Activated naive CD8-positive, alpha-beta T cell treated with anti-CD3 and anti-CD28 coated beads, Interleukin-2, amount 10 ng/mL, durations not matched to agents 7 days and 5 days (primary cell): ENCODE results near the gene ATOH8. TPM values are rescaled to one million over a fixed set of nuclear protein-coding genes. Genes with fewer than 3 reads are reported as not detected.

Source experiments
- ATAC-seq: fragments of 150-1000 bp; cut with Tn5 transposase; one replicate; pipeline ENCODE4 v1.10.0; 2021; ENCODE audit warnings: low read depth, moderate library complexity
- POLR2A ChIA-PET: fragments of 350-600 bp; sonication (Branson Sonifier 250); formaldehyde crosslinking; loops from one replicate; lab custom pipeline; 2021; ENCODE audit warnings: antibody characterized with exemption; lab: Charles Lee
- DNase-seq: peaks from one replicate; pipeline ENCODE4 v3.0.0; 2021
- H3K27ac Mint-ChIP-seq: one replicate; pipeline ENCODE4 v1.8.0; 2022; ENCODE audit warnings: mild to moderate bottlenecking, mixed read lengths
- H3K27me3 Mint-ChIP-seq: one replicate; pipeline ENCODE4 v1.8.0; 2022; ENCODE audit warnings: mild to moderate bottlenecking, moderate library complexity, mixed read lengths
- H3K36me3 Mint-ChIP-seq: one replicate; pipeline ENCODE4 v1.8.0; 2021; ENCODE audit warnings: mild to moderate bottlenecking, mixed read lengths
- H3K4me1 Mint-ChIP-seq: one replicate; pipeline ENCODE4 v1.8.0; 2021; ENCODE audit warnings: mixed read lengths
- H3K4me3 Mint-ChIP-seq: one replicate; pipeline ENCODE4 v1.8.0; 2022; ENCODE audit warnings: mild to moderate bottlenecking, moderate library complexity, mixed read lengths
- H3K9me3 Mint-ChIP-seq: one replicate; pipeline ENCODE4 v1.8.0; 2021; ENCODE audit warnings: mixed read lengths
- total RNA-seq, 2 experiments: library from RNA; stranded (reverse); gene quantifications; one replicate each; pipeline ENCODE4 v1.2.3, GENCODE V29; 2021

The ATOH8 gene
- total RNA-seq, 2 experiments from 2014 or later: not detected

- Mint-ChIP-seq H3K4me3 (no peak overlapping the region), H3K36me3 (no peaks in the 10 kb centered on the region), H3K9me3 (no peaks in the 10 kb centered on the region), H3K27me3 (peaks cover 4% of the 10 kb centered on the region), H3K27ac (no peak overlapping the region), H3K4me1 (peaks cover 3% of the 10 kb centered on the region)
- DNase-seq: no peak
- no peak for ATAC-seq
- POLR2A ChIA-PET: interaction anchor here (1.1 kb wide), 1 partner anchor 9 kb away, joined by 8 read pairs; no protein-coding TSS in a partner anchor
Measured at GRCh38 chr2:85811180-85812093, 57.6 kb downstream of the ATOH8 start.

GRCh38 chr2:85812094-85812735, 58.4 kb downstream of the ATOH8 start:
- DNase-seq: no peak
- Mint-ChIP-seq H3K4me1 (peaks cover 1% of the 10 kb centered on the region), H3K27me3 (peaks cover 4% of the 10 kb centered on the region), H3K4me3 (no peak overlapping the region), H3K36me3 (no peaks in the 10 kb centered on the region), H3K9me3 (no peaks in the 10 kb centered on the region), H3K27ac (no peak overlapping the region)
- POLR2A ChIA-PET: interaction anchor here (1.1 kb wide), 1 partner anchor 9 kb away, joined by 8 read pairs; no protein-coding TSS in a partner anchor
- no peak for ATAC-seq

GRCh38 chr2:85813211-85813981, 59.6 kb downstream of the ATOH8 start:
- POLR2A ChIA-PET: interaction anchor here (1.1 kb wide), 1 partner anchor 62 kb away, joined by 5 read pairs; no protein-coding TSS in a partner anchor
- DNase-seq (no peak), ATAC-seq (no peak)
- H3K27ac Mint-ChIP-seq: no peak overlapping the region
- H3K36me3 Mint-ChIP-seq: no peaks in the 10 kb centered on the region
- H3K4me3 Mint-ChIP-seq: no peak overlapping the region
- peaks cover 8% of the 10 kb centered on the region for H3K27me3 Mint-ChIP-seq
- H3K9me3 Mint-ChIP-seq: no peaks in the 10 kb centered on the region
- H3K4me1 Mint-ChIP-seq: peaks cover 1% of the 10 kb centered on the region

- DNase-seq: peak; percentile 91
- ATAC-seq: peak; percentile 96
- H3K4me3 Mint-ChIP-seq: no peak overlapping the region
- H3K4me1 Mint-ChIP-seq: peaks cover 1% of the 10 kb centered on the region
- peaks cover 14% of the 10 kb centered on the region for H3K27me3 Mint-ChIP-seq
- no peak overlapping the region for H3K27ac Mint-ChIP-seq
- POLR2A ChIA-PET: interaction anchor here (1.1 kb wide), 1 partner anchor 63 kb away, joined by 5 read pairs; no protein-coding TSS in a partner anchor
- H3K36me3 Mint-ChIP-seq: no peaks in the 10 kb centered on the region
- H3K9me3 Mint-ChIP-seq: no peaks in the 10 kb centered on the region
Measured at GRCh38 chr2:85813982-85814801, 60.4 kb downstream of the ATOH8 start.

GRCh38 chr2:85814802-85815550, 61.2 kb downstream of the ATOH8 start:
- DNase-seq (no peak), ATAC-seq (no peak)
- no peak overlapping the region for H3K4me3 Mint-ChIP-seq
- no peaks in the 10 kb centered on the region for H3K9me3 Mint-ChIP-seq
- H3K4me1 Mint-ChIP-seq: peaks cover 1% of the 10 kb centered on the region
- H3K27ac Mint-ChIP-seq: no peak overlapping the region
- no peaks in the 10 kb centered on the region for H3K36me3 Mint-ChIP-seq
- H3K27me3 Mint-ChIP-seq: peaks cover 17% of the 10 kb centered on the region
- POLR2A ChIA-PET: no interaction called here

- Mint-ChIP-seq H3K4me1 (no peaks in the 10 kb centered on the region), H3K4me3 (no peak overlapping the region), H3K27ac (no peak overlapping the region), H3K9me3 (no peaks in the 10 kb centered on the region), H3K36me3 (no peaks in the 10 kb centered on the region), H3K27me3 (peaks cover 34% of the 10 kb centered on the region)
- DNase-seq (no peak), ATAC-seq (no peak)
- POLR2A ChIA-PET: no interaction called here
Measured at GRCh38 chr2:85819811-85820510, 66.2 kb downstream of the ATOH8 start.

- Mint-ChIP-seq H3K27ac (no peak overlapping the region), H3K27me3 (peaks cover 51% of the 10 kb centered on the region), H3K4me3 (no peak overlapping the region), H3K4me1 (peaks cover 5% of the 10 kb centered on the region), H3K9me3 (no peaks in the 10 kb centered on the region), H3K36me3 (no peaks in the 10 kb centered on the region)
- DNase-seq: no peak
- POLR2A ChIA-PET: interaction anchor here (0.6 kb wide), 2 partner anchors 324 to 460 kb away, joined by 3 read pairs; no protein-coding TSS in a partner anchor
- no peak for ATAC-seq
Measured at GRCh38 chr2:85822766-85823165, 69.0 kb downstream of the ATOH8 start.

- Mint-ChIP-seq H3K9me3 (no peaks in the 10 kb centered on the region), H3K4me3 (no peak overlapping the region), H3K36me3 (no peaks in the 10 kb centered on the region), H3K27me3 (peaks cover 43% of the 10 kb centered on the region), H3K4me1 (peaks cover 10% of the 10 kb centered on the region), H3K27ac (no peak overlapping the region)
- no peak for DNase-seq
- POLR2A ChIA-PET: no interaction called here
- no peak for ATAC-seq
Measured at GRCh38 chr2:85823951-85824350, 70.2 kb downstream of the ATOH8 start.

- Mint-ChIP-seq H3K4me3 (peak overlapping the region; percentile 55), H3K9me3 (no peaks in the 10 kb centered on the region), H3K27me3 (peaks cover 28% of the 10 kb centered on the region), H3K4me1 (peaks cover 24% of the 10 kb centered on the region), H3K36me3 (no peaks in the 10 kb centered on the region), H3K27ac (peak overlapping the region; percentile 93)
- POLR2A ChIA-PET: interaction anchor here (1.0 to 2.6 kb wide), 5 partner anchors 61 to 279 kb away, joined by 4 to 31 read pairs (median 7); partner anchors contain the start of genes POLR1A, PTCD3 and ST3GAL5
- DNase-seq: peak; percentile 89
- ATAC-seq: peak; percentile 94
Measured at GRCh38 chr2:85826990-85827878, 73.4 kb downstream of the ATOH8 start.

GRCh38 chr2:85827879-85828569, 74.2 kb downstream of the ATOH8 start:
- POLR2A ChIA-PET: interaction anchor here (1.0 to 2.6 kb wide), 5 partner anchors 60 to 278 kb away, joined by 4 to 31 read pairs (median 7); partner anchors contain the start of genes POLR1A, PTCD3 and ST3GAL5
- Mint-ChIP-seq H3K4me3 (peak overlapping the region; percentile 55), H3K27ac (peak overlapping the region; percentile 93), H3K27me3 (peaks cover 26% of the 10 kb centered on the region), H3K4me1 (peaks cover 24% of the 10 kb centered on the region), H3K9me3 (no peaks in the 10 kb centered on the region), H3K36me3 (no peaks in the 10 kb centered on the region)
- ATAC-seq (no peak), DNase-seq (no peak)
